HCT116 (cell line): ENCODE data around the gene IL10. TPM values are rescaled to one million over a fixed set of nuclear protein-coding genes. Genes with fewer than 3 reads are reported as not detected.

Experiments
- ATAC-seq: fragments of 200-7000 bp; cut with Tn5 transposase; 2 replicates; pipeline ENCODE4 v1.9.1; 2020; ENCODE audit warnings: mild to moderate bottlenecking, moderate library complexity
- BruUV-seq: library from RNA; stranded (reverse); fragments of 400-500 nt; replicated peaks from 2 replicates; lab custom pipeline; 2021; lab: Mats Ljungman, UMichigan
- CTCF ChIA-PET: fragments of 300-600 bp; sonication (Branson Sonifier 250); formaldehyde crosslinking; loops from one replicate; lab custom pipeline; 2021; ENCODE audit warnings: antibody characterized with exemption; lab: Charles Lee
- POLR2A ChIA-PET: fragments of 300-600, 350-600 bp; sonication (Branson Sonifier 250); formaldehyde crosslinking; loops from one replicate; lab custom pipeline; 2021; ENCODE audit warnings: antibody characterized with exemption; lab: Charles Lee
- RAD21 ChIA-PET, 2 experiments: fragments of 300-600 bp; sonication (Branson Sonifier 250); formaldehyde crosslinking; loops; one replicate each; lab custom pipeline; 2023; ENCODE audit warnings: low total read pairs in 2 of 2; ENCODE audit not compliant: uncharacterized antibody in 2 of 2, unreplicated experiment in 2 of 2, low non-redundant PET in 1 of 2; lab: Charles Lee
- DNase-seq: peaks from one replicate; pipeline ENCODE4 v3.0.0-alpha.2; 2010; ENCODE audit warnings: low read depth, low spot score
- H2AFZ ChIP-seq: fragments of 200-600 bp; shearing (Covaris generic), sonication (generic); 2 replicates; pipeline ENCODE4 v1.6.1; 2017; ENCODE audit warnings: low read depth, mixed run types, mixed read lengths, antibody characterized with exemption, low read length; ENCODE audit not compliant: poor library complexity, severe bottlenecking
- H3K27ac ChIP-seq: 2 replicates; pipeline ENCODE4 v1.5.1; 2012; ENCODE audit warnings: low read depth, low read length
- H3K27me3 ChIP-seq: fragments of 200-600 bp; sonication (generic); 2 replicates; pipeline ENCODE4 v1.6.1; 2016; ENCODE audit warnings: mixed run types, low read length, mixed read lengths; ENCODE audit not compliant: insufficient read depth
- H3K36me3 ChIP-seq, 2 experiments: fragments of 200-500 bp in 1 of 2; fragments of 200-600 bp in 1 of 2; sonication (Bioruptor generic) in 1 of 2; sonication (generic) in 1 of 2; 2 replicates each; pipeline versions ENCODE4 v1.5.1 to v1.6.1; 2014 to 2016; ENCODE audit warnings: low read length in 2 of 2, inconsistent platforms in 1 of 2, mixed read lengths in 1 of 2, mixed run types in 1 of 2; ENCODE audit not compliant: insufficient read depth in 2 of 2, control insufficient read depth in 1 of 2
- H3K4me1 ChIP-seq, 2 experiments: fragments of 200-600 bp in 1 of 2; sonication (generic) in 1 of 2; 2 replicates each; pipeline versions ENCODE4 v1.5.1 to v1.6.1; 2012 to 2017; ENCODE audit warnings: low read length in 2 of 2, inconsistent platforms in 1 of 2, mild to moderate bottlenecking in 1 of 2, mixed read lengths in 1 of 2, mixed run types in 1 of 2, moderate library complexity in 1 of 2; ENCODE audit not compliant: insufficient read depth in 2 of 2, control insufficient read depth in 1 of 2
- H3K4me2 ChIP-seq: fragments of 200-600 bp; sonication (generic); 2 replicates; pipeline ENCODE4 v1.6.1; 2017; ENCODE audit warnings: mixed run types, low read length, mixed read lengths
- H3K4me3 ChIP-seq, 2 experiments: fragments of 200-600 bp in 1 of 2; sonication (generic) in 1 of 2; replicated peaks in 1 of 2; 2 replicates each; pipeline ENCODE4 v1.5.1; 2011 to 2016; ENCODE audit warnings: low read length in 2 of 2, control low read depth in 1 of 2, low read depth in 1 of 2, mild to moderate bottlenecking in 1 of 2, mixed read lengths in 1 of 2, mixed run types in 1 of 2
- H3K79me2 ChIP-seq: fragments of 200-600 bp; sonication (generic); 2 replicates; pipeline ENCODE4 v1.6.1; 2017; ENCODE audit warnings: mild to moderate bottlenecking, mixed run types, low read length, moderate library complexity, mixed read lengths; ENCODE audit not compliant: insufficient read depth
- H3K9ac ChIP-seq: fragments of 200-600 bp; sonication (generic); 2 replicates; pipeline ENCODE4 v1.6.1; 2016; ENCODE audit warnings: low read length, mixed read lengths
- H3K9me2 ChIP-seq: fragments of 200-600 bp; sonication (generic), shearing (Covaris generic); 2 replicates; pipeline ENCODE4 v1.6.1; 2017; ENCODE audit warnings: mixed run types, mild to moderate bottlenecking, moderate library complexity; ENCODE audit not compliant: insufficient read depth
- H3K9me3 ChIP-seq, 2 experiments: fragments of 200-500 bp in 1 of 2; fragments of 200-600 bp in 1 of 2; sonication (Bioruptor generic) in 1 of 2; sonication (generic) in 1 of 2; 2 replicates each; pipeline ENCODE4 v1.6.1; 2014 to 2017; ENCODE audit warnings: low read length in 2 of 2, mixed read lengths in 2 of 2, inconsistent platforms in 1 of 2, low read depth in 1 of 2, mild to moderate bottlenecking in 1 of 2, mixed run types in 1 of 2, moderate library complexity in 1 of 2; ENCODE audit not compliant: control insufficient read depth in 1 of 2, insufficient read depth in 1 of 2
- H4K20me1 ChIP-seq: fragments of 200-600 bp; sonication (generic), shearing (Covaris generic); 2 replicates; pipeline ENCODE4 v1.6.1; 2017; ENCODE audit warnings: mixed run types, mild to moderate bottlenecking, moderate library complexity; ENCODE audit not compliant: insufficient read depth
- CTCF ChIP-seq, 3 experiments: fragments of 200-600 bp in 1 of 3; sonication (generic) in 1 of 3; IDR thresholded peaks in 2 of 3; conservative IDR thresholded peaks in 1 of 3; 2 replicates each; pipeline ENCODE4 v1.5.1; 2012 to 2017; ENCODE audit warnings: low read depth in 2 of 3, low read length in 2 of 3, antibody characterized with exemption in 1 of 3, borderline replicate concordance in 1 of 3, control low read depth in 1 of 3, mild to moderate bottlenecking in 1 of 3, mixed read lengths in 1 of 3, mixed run types in 1 of 3, moderate library complexity in 1 of 3; ENCODE audit not compliant: insufficient read depth in 1 of 3
- ZBTB33 ChIP-seq: IDR thresholded peaks from 2 replicates; pipeline ENCODE4 v1.6.1; 2011; ENCODE audit warnings: mild to moderate bottlenecking, low read length, moderate library complexity; ENCODE audit not compliant: insufficient replicate concordance; ENCODE audit errors: extremely low read depth
- intact Hi-C: fragments of 100-400 bp; cut with micrococcal nuclease; formaldehyde crosslinking; loops from 2 replicates; pipeline ENCODE4 v1.10.0; 2022
- total RNA-seq: library from RNA; stranded (reverse); gene quantifications from one replicate; pipeline ENCODE4 v1.2.1, GENCODE V29; 2021; ENCODE audit not compliant: unreplicated experiment

IL10 gene
- total RNA-seq, 1 experiment from 2014 or later = not detected

GRCh38 chr1:206748348-206749030 lies 23.8 kb downstream of the IL10 start:
- H3K9me2 ChIP-seq = no peaks in the 10 kb centered on the region
- H3K27ac ChIP-seq = no peak overlapping the region
- CTCF ChIA-PET = interaction anchor here (0.9 to 1.3 kb wide), 2 partner anchors 23 to 91 kb away, joined by 3 read pairs; no protein-coding TSS in a partner anchor
- ATAC-seq (no peak), DNase-seq (no peak)
- POLR2A ChIA-PET = no interaction called here
- intact Hi-C loops = no loop called here
- BruUV-seq = no TSS peak
- TF ChIP-seq CTCF (IDR thresholded peaks at IDR 0.05 in 2 of 3, conservative IDR thresholded peaks at IDR 0.05 in 1 of 3; ENCODE audit: borderline replicate concordance in 1 of 3, insufficient read depth in 1 of 3, low read depth in 2 of 3, low read length in 2 of 3) (no peak), ZBTB33 (no peak)
- H2AFZ ChIP-seq = no peak overlapping the region
- peaks cover 14% of the 10 kb centered on the region for H3K27me3 ChIP-seq
- no peaks in the 10 kb centered on the region for H3K36me3 ChIP-seq
- no peaks in the 10 kb centered on the region for H3K4me1 ChIP-seq
- H3K9me3 ChIP-seq = no peaks in the 10 kb centered on the region
- H3K4me3 ChIP-seq = no peak overlapping the region
- H4K20me1 ChIP-seq = no peaks in the 10 kb centered on the region
- no peak overlapping the region for H3K4me2 ChIP-seq
- no peak overlapping the region for H3K9ac ChIP-seq
- RAD21 ChIA-PET = no interaction called here
- no peaks in the 10 kb centered on the region for H3K79me2 ChIP-seq
